Esophagus muscularis mucosa (tissue), 4 donors: ENCODE results near the gene ACO2. TPM values are rescaled to one million over a fixed set of nuclear protein-coding genes. Genes with fewer than 3 reads are reported as not detected.

ENCODE experiments used
- DNase-seq: peaks from one replicate; pipeline ENCODE4 v3.0.0-alpha.2; 2017; ENCODE audit errors: extremely low spot score
- H3K27ac ChIP-seq, 4 donors: fragments of 200-600 bp; sonication (generic); replicated peaks in 1 of 4; 1 replicate in 3 of 4; 2 replicates in 1 of 4; pipeline ENCODE4 v1.5.1; 2016 to 2019; ENCODE audit warnings: mild to moderate bottlenecking in 1 of 4
- H3K27me3 ChIP-seq, 4 donors: fragments of 200-600 bp; sonication (generic); one replicate each; pipeline versions ENCODE4 v1.5.1 to v1.6.0; 2016 to 2019
- H3K36me3 ChIP-seq, 4 donors: fragments of 200-600 bp; sonication (generic); one replicate each; pipeline ENCODE4 v1.5.1; 2016 to 2019
- H3K4me1 ChIP-seq, 4 donors: fragments of 200-600 bp; sonication (generic); one replicate each; pipeline ENCODE4 v1.5.1; 2016 to 2019
- H3K4me3 ChIP-seq, 4 donors: fragments of 200-600 bp; sonication (generic); 1 replicate in 2 of 4; 2 replicates in 2 of 4; pipeline ENCODE4 v1.5.1; 2016 to 2019; ENCODE audit warnings: mild to moderate bottlenecking in 4 of 4, moderate library complexity in 1 of 4
- H3K9me3 ChIP-seq, 4 donors: fragments of 200-600 bp; sonication (generic); 1 replicate in 3 of 4; 2 replicates in 1 of 4; pipeline ENCODE4 v1.5.1; 2016 to 2019
- EP300 ChIP-seq: sonication (generic); formaldehyde crosslinking; IDR thresholded peaks from one replicate; pipeline ENCODE4 v1.6.1; 2017; ENCODE audit warnings: antibody characterized with exemption
- POLR2AphosphoS5 ChIP-seq, 2 donors: sonication (generic); formaldehyde crosslinking; IDR thresholded peaks; one replicate each; pipeline ENCODE4 v1.6.1; 2017; ENCODE audit warnings: antibody characterized with exemption in 2 of 2
- WGBS: methylation state at CpG from one replicate; pipeline ENCODE4 v1.1.5; 2018; 5-methylcytosine and 5-hydroxymethylcytosine counted together
- intact Hi-C: fragments of 100-400 bp; cut with DNase I; formaldehyde crosslinking; loops from one replicate; pipeline ENCODE4 v1.15.1; 2023
- total RNA-seq, 4 donors: library from RNA; depleted of rRNA; stranded (reverse); fragments of >200 nt; gene quantifications; one replicate each; pipeline versions ENCODE4 v1.1.0 to v1.2.1, GENCODE V29; 2016
- TF ChIP-seq, protein P1 (sequence below), 3 experiments: fragments of 200-600 bp in 2 of 3; fragments of 450-650 bp in 1 of 3; sonication (generic) in 2 of 3; IDR thresholded peaks; one replicate each; pipeline ENCODE4 v1.5.1; 2017 to 2019; ENCODE audit warnings: antibody characterized with exemption in 3 of 3, mild to moderate bottlenecking in 2 of 3, moderate library complexity in 1 of 3

The ACO2 gene
- total RNA-seq, 4 donors from 2014 or later: 141 to 214 (median 166) TPM

GRCh38 chr22:41526830-41527799 is 58.2 kb downstream of the ACO2 start:
- Histone ChIP-seq H3K27me3 (no peaks in the 10 kb centered on the region), H3K36me3 (peaks cover 39 to 100% (median 86%) of the 10 kb centered on the region in 4 donors), H3K4me1 (peaks cover 49 to 54% (median 51%) of the 10 kb centered on the region in 4 donors), H3K4me3 (no peak overlapping the region), H3K27ac (peak overlapping the region; percentile 90 to 93 (median 92)), H3K9me3 (no peaks in the 10 kb centered on the region)
- 63% methylated on average over 16 of the region's 32 CpGs for WGBS
- intact Hi-C loops: loop anchor here (10.0 kb wide), 1 partner anchor 222 kb away; the partner anchor contains the start of gene ZC3H7B
- no peak for TF ChIP-seq EP300
- TF ChIP-seq, protein P1, sequence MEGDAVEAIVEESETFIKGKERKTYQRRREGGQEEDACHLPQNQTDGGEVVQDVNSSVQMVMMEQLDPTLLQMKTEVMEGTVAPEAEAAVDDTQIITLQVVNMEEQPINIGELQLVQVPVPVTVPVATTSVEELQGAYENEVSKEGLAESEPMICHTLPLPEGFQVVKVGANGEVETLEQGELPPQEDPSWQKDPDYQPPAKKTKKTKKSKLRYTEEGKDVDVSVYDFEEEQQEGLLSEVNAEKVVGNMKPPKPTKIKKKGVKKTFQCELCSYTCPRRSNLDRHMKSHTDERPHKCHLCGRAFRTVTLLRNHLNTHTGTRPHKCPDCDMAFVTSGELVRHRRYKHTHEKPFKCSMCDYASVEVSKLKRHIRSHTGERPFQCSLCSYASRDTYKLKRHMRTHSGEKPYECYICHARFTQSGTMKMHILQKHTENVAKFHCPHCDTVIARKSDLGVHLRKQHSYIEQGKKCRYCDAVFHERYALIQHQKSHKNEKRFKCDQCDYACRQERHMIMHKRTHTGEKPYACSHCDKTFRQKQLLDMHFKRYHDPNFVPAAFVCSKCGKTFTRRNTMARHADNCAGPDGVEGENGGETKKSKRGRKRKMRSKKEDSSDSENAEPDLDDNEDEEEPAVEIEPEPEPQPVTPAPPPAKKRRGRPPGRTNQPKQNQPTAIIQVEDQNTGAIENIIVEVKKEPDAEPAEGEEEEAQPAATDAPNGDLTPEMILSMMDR (IDR thresholded peaks at IDR 0.05): peak; percentile 90
- TF ChIP-seq POLR2AphosphoS5 (IDR thresholded peaks at IDR 0.05): peak; percentile 15 to 34
- no peak for DNase-seq

DNA sequence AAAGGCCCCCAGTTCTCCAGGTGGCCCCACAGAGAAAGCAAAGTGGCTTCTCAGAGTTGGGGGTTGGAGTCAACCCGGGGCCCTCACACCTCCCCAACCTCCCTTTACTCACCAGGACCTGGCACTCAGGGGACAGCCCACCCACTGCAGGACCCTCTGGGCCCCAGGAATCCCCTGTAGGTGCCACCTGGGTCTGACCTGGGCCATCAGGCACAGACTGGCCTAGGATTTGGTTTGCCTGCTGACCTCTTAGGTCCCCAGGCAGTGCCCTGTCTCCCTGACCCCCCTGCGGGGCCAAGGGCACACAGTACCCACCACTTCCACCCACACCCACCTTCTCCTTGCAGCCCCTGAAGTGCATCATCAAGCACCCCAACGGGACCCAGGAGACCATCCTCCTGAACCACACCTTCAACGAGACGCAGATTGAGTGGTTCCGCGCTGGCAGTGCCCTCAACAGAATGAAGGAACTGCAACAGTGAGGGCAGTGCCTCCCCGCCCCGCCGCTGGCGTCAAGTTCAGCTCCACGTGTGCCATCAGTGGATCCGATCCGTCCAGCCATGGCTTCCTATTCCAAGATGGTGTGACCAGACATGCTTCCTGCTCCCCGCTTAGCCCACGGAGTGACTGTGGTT is 59.3 kb downstream of the ACO2 start:
- Histone ChIP-seq H3K36me3 (peaks cover 39 to 100% (median 86%) of the 10 kb centered on the region in 4 donors), H3K4me1 (peaks cover 49 to 56% (median 54%) of the 10 kb centered on the region in 4 donors), H3K27ac (peak overlapping the region; percentile 27 to 93 (median 91)), H3K4me3 (no peak overlapping the region), H3K27me3 (no peaks in the 10 kb centered on the region), H3K9me3 (no peaks in the 10 kb centered on the region)
- 66% methylated on average over 6 of the region's 16 CpGs for WGBS
- TF ChIP-seq, protein P1 (IDR thresholded peaks at IDR 0.05): no peak
- intact Hi-C loops: loop anchor here (10.0 kb wide), 1 partner anchor 223 kb away; the partner anchor contains the start of gene ZC3H7B
- DNase-seq: no peak

DNA sequence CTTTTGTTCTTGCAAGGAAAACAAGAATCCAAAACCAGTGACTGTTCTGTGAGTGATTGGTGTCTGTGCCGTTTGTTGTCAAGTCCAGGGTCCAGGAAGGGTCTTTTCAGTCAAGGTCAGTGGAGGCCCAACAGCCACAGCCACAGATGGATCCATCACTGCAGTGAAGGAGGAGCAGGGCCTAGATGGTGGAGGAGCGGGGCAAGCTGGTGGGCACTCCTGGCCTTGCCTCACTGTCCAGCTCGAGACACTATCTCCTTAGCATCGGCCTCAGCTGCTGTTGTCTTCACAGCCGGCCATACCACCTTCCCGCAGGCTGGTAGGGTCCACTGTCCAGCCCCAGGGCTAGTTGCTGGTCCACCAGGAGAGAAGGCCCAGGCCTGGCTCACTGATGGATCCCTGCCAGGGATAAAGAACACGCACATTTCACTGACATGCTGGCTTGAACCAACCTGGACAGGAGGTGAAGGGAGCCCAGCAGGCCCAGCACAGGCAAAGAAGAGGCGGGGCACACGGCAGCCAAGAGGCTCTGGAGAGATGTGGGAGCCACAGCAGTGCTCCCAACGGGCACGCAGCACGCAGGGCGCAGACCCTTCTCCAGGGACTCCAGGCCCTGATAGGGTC is 60.1 kb downstream of the ACO2 start:
- peak overlapping the region in 3 of 4 donors; percentile 27 to 92 (median 90) for H3K27ac ChIP-seq

More for the DNA sequence above, 60.1 kb downstream of the ACO2 start:
- Histone ChIP-seq H3K36me3 (peaks cover 39 to 92% (median 84%) of the 10 kb centered on the region in 4 donors), H3K4me3 (no peak overlapping the region), H3K4me1 (peaks cover 48 to 56% (median 52%) of the 10 kb centered on the region in 4 donors), H3K9me3 (no peaks in the 10 kb centered on the region), H3K27me3 (no peaks in the 10 kb centered on the region)
- intact Hi-C loops: loop anchor here (10.0 kb wide), 1 partner anchor 224 kb away; the partner anchor contains the start of gene ZC3H7B
- TF ChIP-seq POLR2AphosphoS5 (IDR thresholded peaks at IDR 0.05): peak in 1 of 2 donors; percentile 17
- TF ChIP-seq EP300: no peak
- TF ChIP-seq, protein P1 (IDR thresholded peaks at IDR 0.05): no peak
- DNase-seq: no peak
- WGBS: 78% methylated on average over 11 of the region's 13 CpGs
